ENCODE measurements around the gene CALN1. TPM values are rescaled to one million over a fixed set of nuclear protein-coding genes. Genes with fewer than 3 reads are reported as not detected.

The CALN1 gene
- total and polyA plus RNA-seq, 9 of the 15 experiments (the other 6 are each of a cell fraction or from before 2014, with no cell fraction given), result 1.4 to 7.5 (median 3.3) TPM

DNA sequence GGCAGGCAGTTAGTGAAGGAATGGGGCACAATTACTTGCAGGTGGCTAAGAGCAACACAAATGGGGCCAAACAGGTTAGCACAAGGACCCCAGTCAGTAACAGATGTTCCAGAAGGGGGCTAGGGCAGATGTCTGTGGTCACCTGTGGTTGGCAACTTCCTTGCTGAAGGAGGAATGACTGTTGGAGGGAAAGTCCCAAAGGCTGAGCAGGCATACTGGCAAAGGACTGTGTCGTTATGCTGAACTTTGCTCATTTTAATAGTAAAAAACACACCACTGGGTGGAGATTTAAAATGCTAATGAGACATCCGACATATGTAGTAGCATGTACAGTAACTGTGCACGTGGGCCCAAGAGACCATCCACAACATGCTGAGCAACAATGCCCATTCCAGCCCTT lies 511.6 kb downstream of the CALN1 start:
- H3K9ac ChIP-seq (ENCODE audit: insufficient read depth in 1 of 2, low read depth in 2 of 2, low read length in 2 of 2), result no peak overlapping the region
- CTCF ChIA-PET (ENCODE audit: low intra/inter-chr PET ratio), result no interaction called here
- no peaks in the 10 kb centered on the region for H3K36me3 ChIP-seq (ENCODE audit: control insufficient read depth, insufficient read depth, low read length)
- POLR2A ChIA-PET, result interaction anchor here (0.6 kb wide), 1 partner anchor 1954 kb away, joined by 3 read pairs; no protein-coding TSS in a partner anchor
- H3K79me2 ChIP-seq (ENCODE audit: control insufficient read depth, insufficient read depth, low read length), result no peaks in the 10 kb centered on the region
- no peaks in the 10 kb centered on the region for H3K4me1 ChIP-seq (replicated peaks in 1 of 2; ENCODE audit: control insufficient read depth in 2 of 2, insufficient read depth in 2 of 2, low read length in 2 of 2)
- no peaks in the 10 kb centered on the region for H4K20me1 ChIP-seq (replicated peaks; ENCODE audit: control insufficient read depth, insufficient read depth, low read length)
- no TSS peak for BruUV-seq (replicated peaks)
- H3K4me2 ChIP-seq (ENCODE audit: insufficient read depth, low read length), result no peak overlapping the region
- no peaks in the 10 kb centered on the region for H3K9me3 ChIP-seq (replicated peaks; ENCODE audit: control insufficient read depth, insufficient read depth, low read depth, low read length)
- no peak overlapping the region for H2AFZ ChIP-seq (ENCODE audit: low read depth, low read length)
- intact Hi-C loops (cut with micrococcal nuclease), result no loop called here
- H3K4me3 ChIP-seq, result no peak overlapping the region
- WGBS (ENCODE audit: insufficient coverage, low coverage, missing lambda C conversion rate), result 2% methylated on average over 3 of the region's 3 CpGs
- no peaks in the 10 kb centered on the region for H3K9me1 ChIP-seq (ENCODE audit: control insufficient read depth, insufficient read depth, low read length)
- no peak overlapping the region for H3K27ac ChIP-seq (ENCODE audit: extremely low read depth, low read depth, low read length)
- no peak for FAIRE-seq
- no peak for ATAC-seq
- no peaks in the 10 kb centered on the region for H3K27me3 ChIP-seq (ENCODE audit: control insufficient read depth in 2 of 2, insufficient read depth in 2 of 2, low read length in 2 of 2)
- in situ Hi-C loops (cut with MboI), result no loop called here
- TF ChIP-seq, protein P1, sequence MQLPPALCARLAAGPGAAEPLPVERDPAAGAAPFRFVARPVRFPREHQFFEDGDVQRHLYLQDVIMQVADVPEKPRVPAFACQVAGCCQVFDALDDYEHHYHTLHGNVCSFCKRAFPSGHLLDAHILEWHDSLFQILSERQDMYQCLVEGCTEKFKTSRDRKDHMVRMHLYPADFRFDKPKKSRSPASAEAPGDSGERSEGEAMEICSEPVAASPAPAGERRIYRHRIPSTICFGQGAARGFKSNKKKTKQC (CRISPR knock-in tag; IDR thresholded peaks at IDR 0.05), result no peak
- TF ChIP-seq TSC22D4 (tag; IDR thresholded peaks at IDR 0.05) (no peak), GTF2E2 (tag; IDR thresholded peaks at IDR 0.05) (no peak), GTF2F1 (IDR thresholded peaks at IDR 0.05; ENCODE audit: low read depth, low read length) (no peak), BACH1 (tag; IDR thresholded peaks at IDR 0.05) (no peak), PHF21A (IDR thresholded peaks at IDR 0.05; ENCODE audit: borderline replicate concordance, low read depth) (no peak), ZNF764 (CRISPR knock-in tag; IDR thresholded peaks at IDR 0.05; ENCODE audit: low read depth) (no peak), ZNF57 (CRISPR knock-in tag; IDR thresholded peaks at IDR 0.05) (no peak)
- TF ChIP-seq, protein P2, sequence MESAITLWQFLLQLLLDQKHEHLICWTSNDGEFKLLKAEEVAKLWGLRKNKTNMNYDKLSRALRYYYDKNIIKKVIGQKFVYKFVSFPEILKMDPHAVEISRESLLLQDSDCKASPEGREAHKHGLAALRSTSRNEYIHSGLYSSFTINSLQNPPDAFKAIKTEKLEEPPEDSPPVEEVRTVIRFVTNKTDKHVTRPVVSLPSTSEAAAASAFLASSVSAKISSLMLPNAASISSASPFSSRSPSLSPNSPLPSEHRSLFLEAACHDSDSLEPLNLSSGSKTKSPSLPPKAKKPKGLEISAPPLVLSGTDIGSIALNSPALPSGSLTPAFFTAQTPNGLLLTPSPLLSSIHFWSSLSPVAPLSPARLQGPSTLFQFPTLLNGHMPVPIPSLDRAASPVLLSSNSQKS (CRISPR knock-in tag; IDR thresholded peaks at IDR 0.05), result no peak
- TF ChIP-seq, protein P3, sequence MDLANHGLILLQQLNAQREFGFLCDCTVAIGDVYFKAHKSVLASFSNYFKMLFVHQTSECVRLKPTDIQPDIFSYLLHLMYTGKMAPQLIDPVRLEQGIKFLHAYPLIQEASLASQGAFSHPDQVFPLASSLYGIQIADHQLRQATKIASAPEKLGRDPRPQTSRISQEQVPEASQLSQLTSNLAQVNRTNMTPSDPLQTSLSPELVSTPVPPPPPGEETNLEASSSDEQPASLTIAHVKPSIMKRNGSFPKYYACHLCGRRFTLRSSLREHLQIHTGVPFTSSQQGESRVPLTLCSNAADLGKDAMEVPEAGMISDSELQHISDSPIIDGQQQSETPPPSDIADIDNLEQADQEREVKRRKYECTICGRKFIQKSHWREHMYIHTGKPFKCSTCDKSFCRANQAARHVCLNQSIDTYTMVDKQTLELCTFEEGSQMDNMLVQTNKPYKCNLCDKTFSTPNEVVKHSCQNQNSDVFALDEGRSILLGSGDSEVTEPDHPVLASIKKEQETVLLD (IDR thresholded peaks at IDR 0.05), result no peak
- TF ChIP-seq, protein P4, sequence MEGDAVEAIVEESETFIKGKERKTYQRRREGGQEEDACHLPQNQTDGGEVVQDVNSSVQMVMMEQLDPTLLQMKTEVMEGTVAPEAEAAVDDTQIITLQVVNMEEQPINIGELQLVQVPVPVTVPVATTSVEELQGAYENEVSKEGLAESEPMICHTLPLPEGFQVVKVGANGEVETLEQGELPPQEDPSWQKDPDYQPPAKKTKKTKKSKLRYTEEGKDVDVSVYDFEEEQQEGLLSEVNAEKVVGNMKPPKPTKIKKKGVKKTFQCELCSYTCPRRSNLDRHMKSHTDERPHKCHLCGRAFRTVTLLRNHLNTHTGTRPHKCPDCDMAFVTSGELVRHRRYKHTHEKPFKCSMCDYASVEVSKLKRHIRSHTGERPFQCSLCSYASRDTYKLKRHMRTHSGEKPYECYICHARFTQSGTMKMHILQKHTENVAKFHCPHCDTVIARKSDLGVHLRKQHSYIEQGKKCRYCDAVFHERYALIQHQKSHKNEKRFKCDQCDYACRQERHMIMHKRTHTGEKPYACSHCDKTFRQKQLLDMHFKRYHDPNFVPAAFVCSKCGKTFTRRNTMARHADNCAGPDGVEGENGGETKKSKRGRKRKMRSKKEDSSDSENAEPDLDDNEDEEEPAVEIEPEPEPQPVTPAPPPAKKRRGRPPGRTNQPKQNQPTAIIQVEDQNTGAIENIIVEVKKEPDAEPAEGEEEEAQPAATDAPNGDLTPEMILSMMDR (IDR thresholded peaks at IDR 0.05 in 2 of 3, conservative IDR thresholded peaks at IDR 0.05 in 1 of 3; ENCODE audit: insufficient read depth in 2 of 3, low read depth in 1 of 3, low read length in 3 of 3), result no peak
- DNase-seq (ENCODE audit: extremely low read depth in 1 of 4, low spot score in 3 of 4), result no peak
